PC-9 (cell line): ENCODE data around the gene ETF1.

Source experiments
- CTCF ChIP-seq: fragments of 200-600 bp; sonication (generic); conservative IDR thresholded peaks from 2 replicates; pipeline ENCODE4 v1.6.1; 2017; ENCODE audit warnings: mixed run types, antibody characterized with exemption, mild to moderate bottlenecking, moderate library complexity
- EZH2 ChIP-seq: fragments of 200-600 bp; sonication (generic); IDR thresholded peaks from 2 replicates; pipeline ENCODE4 v1.8.0; 2017; ENCODE audit warnings: antibody characterized with exemption, low read depth

GRCh38 chr5:138491669-138492559, 51.1 kb downstream of the ETF1 start:
- TF ChIP-seq CTCF (no peak), EZH2 (no peak)
